Stimulated activated memory B cell treated with anti-CD40 and anti-IgM and Interleukin-4, amounts not matched to agents 10 μg/mL and 1 μg/mL and 100 μg/mL, for 72 hours (primary cell): Measurements from ENCODE around the gene KIAA1755.
"Not testable (repeated sequence)": the region's sequence is repeated elsewhere in the genome, so short reads cannot be mapped to it uniquely, and the experiment has no call there.

Source experiments
- ATAC-seq: fragments of 150-1000 bp; cut with Tn5 transposase; 2 replicates; pipeline ENCODE4 v1.10.0; 2021
- H3K27ac Mint-ChIP-seq: one replicate; pipeline ENCODE4 v1.8.0; 2022; ENCODE audit warnings: mild to moderate bottlenecking, mixed read lengths
- H3K27me3 Mint-ChIP-seq: one replicate; pipeline ENCODE4 v1.8.0; 2022; ENCODE audit warnings: mixed read lengths
- H3K36me3 Mint-ChIP-seq: one replicate; pipeline ENCODE4 v1.8.0; 2022; ENCODE audit warnings: mixed read lengths
- H3K4me1 Mint-ChIP-seq: one replicate; pipeline ENCODE4 v1.8.0; 2022; ENCODE audit warnings: mixed read lengths
- H3K4me3 Mint-ChIP-seq: one replicate; pipeline ENCODE4 v1.8.0; 2022; ENCODE audit warnings: mild to moderate bottlenecking, moderate library complexity, mixed read lengths
- H3K9me3 Mint-ChIP-seq: one replicate; pipeline ENCODE4 v1.8.0; 2022; ENCODE audit warnings: mixed read lengths

KIAA1755 gene

DNA sequence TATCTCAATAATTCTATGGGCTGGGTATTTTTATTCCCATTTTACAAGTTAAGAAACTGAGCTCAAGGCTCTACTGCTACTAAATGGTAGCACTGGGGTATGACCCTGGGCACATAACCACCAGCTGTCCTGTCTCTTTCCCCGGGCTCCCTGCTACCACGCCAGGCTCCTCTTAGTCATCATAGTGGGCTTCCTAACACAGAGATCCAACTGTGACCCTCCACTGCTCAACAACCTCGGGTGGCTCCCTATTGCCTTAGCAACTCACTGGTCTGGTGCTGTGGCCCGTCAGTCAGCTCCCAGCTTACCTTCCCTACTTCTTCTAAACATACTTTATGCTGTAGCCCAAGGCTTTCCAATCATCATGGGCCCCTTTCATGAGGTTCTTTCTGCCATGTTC, 4.5 kb downstream of the KIAA1755 start:
- Mint-ChIP-seq H3K9me3 (no peaks in the 10 kb centered on the region), H3K27ac (no peak overlapping the region), H3K4me3 (no peak overlapping the region), H3K27me3 (peaks cover 57% of the 10 kb centered on the region), H3K4me1 (peaks cover 5% of the 10 kb centered on the region), H3K36me3 (no peaks in the 10 kb centered on the region)
- ATAC-seq: no peak

DNA sequence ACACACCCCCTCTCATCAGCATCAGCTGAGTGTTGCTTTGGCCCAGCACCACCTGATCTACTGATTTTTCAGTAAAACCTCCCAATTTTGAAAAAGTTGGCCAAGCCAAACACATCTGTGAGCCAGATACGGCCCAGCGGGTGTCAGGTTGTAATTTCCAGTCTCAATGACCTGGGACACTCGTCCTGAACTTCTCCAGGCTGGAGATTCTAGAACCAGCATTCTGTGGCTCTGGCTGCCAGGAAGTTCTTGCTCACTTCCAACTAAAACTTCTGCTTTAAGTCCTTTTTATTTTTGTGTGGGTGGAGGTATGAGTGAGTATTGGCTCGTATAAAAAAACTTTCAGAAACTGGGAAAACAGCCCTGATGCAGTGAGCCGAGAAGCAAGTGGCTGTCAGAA, 5.1 kb downstream of the KIAA1755 start:
- H3K9me3 Mint-ChIP-seq: no peaks in the 10 kb centered on the region
- H3K27me3 Mint-ChIP-seq: peaks cover 51% of the 10 kb centered on the region
- H3K36me3 Mint-ChIP-seq: no peaks in the 10 kb centered on the region
- no peak overlapping the region for H3K4me3 Mint-ChIP-seq
- no peaks in the 10 kb centered on the region for H3K4me1 Mint-ChIP-seq
- no peak overlapping the region for H3K27ac Mint-ChIP-seq
- ATAC-seq: no peak

DNA sequence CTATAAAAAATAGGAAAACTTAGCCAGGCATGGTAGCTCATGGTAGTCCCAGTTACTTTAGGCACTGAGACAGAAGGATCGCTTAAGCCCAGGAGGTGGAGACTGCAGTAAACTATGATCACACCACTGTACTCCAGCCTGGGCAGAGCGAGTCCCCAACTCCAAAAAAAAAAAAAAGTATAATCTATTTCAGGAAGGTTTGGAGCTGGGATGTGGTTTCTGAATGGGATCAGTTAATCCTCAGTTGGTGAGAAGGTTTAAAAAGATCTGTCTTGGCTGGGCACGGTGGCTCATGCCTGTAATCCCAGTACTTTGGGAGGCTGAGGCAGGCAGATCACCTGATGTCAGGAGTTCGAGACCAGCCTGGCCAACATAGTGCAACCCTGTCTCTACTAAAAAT, 5.9 kb downstream of the KIAA1755 start:
- H3K4me1 Mint-ChIP-seq, ATAC-seq, H3K9me3 Mint-ChIP-seq, H3K36me3 Mint-ChIP-seq, H3K27ac Mint-ChIP-seq, H3K4me3 Mint-ChIP-seq: not testable (repeated sequence)
- H3K27me3 Mint-ChIP-seq: peaks cover 43% of the 10 kb centered on the region

DNA sequence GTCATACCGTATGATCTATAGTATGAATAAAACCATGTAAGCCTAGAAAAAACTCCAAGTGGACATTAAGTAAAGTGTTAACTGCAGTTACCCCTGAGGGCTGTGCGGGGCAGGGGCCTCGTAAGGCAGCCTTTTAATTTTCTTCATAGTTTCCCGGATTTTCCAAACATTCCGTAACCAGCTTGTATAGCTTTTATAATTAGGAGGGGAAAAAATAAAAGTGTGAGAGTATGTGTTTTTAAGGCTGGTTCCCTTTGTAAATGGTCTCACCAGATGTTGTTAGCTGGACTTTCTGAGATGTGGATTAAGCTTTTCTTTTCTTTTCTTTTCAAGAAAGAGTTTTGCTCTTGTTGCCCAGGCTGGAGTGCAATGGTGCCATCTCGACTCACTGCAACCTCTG, 7.0 kb downstream of the KIAA1755 start:
- no peaks in the 10 kb centered on the region for H3K36me3 Mint-ChIP-seq
- no peak for ATAC-seq
- no peak overlapping the region for H3K4me3 Mint-ChIP-seq
- H3K27me3 Mint-ChIP-seq: peaks cover 33% of the 10 kb centered on the region
- H3K4me1 Mint-ChIP-seq: no peaks in the 10 kb centered on the region
- H3K27ac Mint-ChIP-seq: no peak overlapping the region
- no peaks in the 10 kb centered on the region for H3K9me3 Mint-ChIP-seq

DNA sequence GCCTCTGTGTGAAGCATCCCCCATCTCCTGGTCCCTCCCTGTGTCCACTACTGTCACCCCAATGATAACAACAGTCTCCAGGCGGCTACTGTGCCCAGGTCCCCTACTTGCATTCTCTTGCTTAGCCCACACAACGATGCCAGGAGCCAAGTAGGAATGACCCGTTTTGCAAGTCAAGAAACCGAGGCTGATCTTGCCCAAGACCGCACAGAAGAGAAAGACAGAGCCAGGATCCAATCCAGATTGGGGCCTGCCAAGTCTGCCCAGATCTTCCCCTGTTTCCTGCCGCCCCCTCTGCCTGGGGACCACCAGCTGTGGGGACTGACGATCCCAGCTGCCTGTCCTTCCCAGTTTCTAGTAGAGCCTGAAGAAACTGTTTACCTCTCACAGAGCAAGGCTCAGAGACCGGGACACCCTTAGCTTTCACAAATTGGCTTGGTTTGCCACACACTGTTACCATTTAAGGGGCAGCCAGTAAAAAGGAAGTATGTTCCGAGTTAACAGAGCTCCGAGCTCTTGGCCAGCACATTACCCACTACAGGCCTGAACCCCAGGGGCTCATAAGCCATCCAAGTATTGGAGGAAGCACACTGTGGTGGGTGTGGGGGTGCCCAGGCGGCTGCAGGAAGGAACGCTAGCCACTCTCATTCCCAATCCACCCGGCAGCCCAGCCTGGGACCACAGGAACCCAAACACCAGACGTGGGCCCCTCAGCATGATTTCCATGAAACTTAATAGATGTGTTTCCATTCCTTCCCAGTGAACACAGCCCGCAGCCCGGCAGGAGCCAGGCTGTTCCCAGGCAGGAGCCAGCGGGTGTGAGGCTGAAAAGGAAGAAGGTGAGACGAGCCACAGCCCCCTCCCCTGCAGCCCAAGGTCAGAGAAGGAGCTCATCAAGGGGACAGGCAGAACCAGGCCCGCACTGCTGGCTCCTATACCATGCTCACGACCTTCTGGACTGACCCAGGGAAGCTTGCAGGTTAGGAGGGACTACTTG, 7.9 kb downstream of the KIAA1755 start:
- H3K9me3 Mint-ChIP-seq: no peaks in the 10 kb centered on the region
- H3K4me1 Mint-ChIP-seq: no peaks in the 10 kb centered on the region
- H3K27ac Mint-ChIP-seq: no peak overlapping the region
- ATAC-seq: no peak
- H3K4me3 Mint-ChIP-seq: no peak overlapping the region
- peaks cover 28% of the 10 kb centered on the region for H3K27me3 Mint-ChIP-seq
- no peaks in the 10 kb centered on the region for H3K36me3 Mint-ChIP-seq

DNA sequence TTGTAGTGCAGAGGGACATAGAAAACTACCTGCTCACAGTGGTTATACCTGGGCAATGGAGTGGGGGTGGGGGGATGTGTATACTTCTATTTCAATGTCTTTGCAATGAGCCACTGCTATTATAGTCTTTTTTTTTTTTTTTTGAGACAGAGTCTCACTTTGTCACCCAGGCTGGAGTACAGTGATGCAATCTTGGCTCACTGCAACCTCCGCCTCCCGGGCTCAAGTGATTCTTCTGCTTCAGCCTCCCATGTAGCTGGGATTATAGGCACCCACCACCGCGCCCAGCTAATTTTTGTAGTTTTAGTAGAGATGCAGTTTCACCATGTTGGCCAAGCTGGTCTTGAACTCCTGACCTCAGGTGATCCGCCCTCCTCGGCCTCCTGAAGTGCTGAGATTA, 9.1 kb downstream of the KIAA1755 start:
- H3K36me3 Mint-ChIP-seq, ATAC-seq, H3K4me1 Mint-ChIP-seq, H3K4me3 Mint-ChIP-seq, H3K9me3 Mint-ChIP-seq, H3K27ac Mint-ChIP-seq: not testable (repeated sequence)
- H3K27me3 Mint-ChIP-seq: peaks cover 33% of the 10 kb centered on the region

DNA sequence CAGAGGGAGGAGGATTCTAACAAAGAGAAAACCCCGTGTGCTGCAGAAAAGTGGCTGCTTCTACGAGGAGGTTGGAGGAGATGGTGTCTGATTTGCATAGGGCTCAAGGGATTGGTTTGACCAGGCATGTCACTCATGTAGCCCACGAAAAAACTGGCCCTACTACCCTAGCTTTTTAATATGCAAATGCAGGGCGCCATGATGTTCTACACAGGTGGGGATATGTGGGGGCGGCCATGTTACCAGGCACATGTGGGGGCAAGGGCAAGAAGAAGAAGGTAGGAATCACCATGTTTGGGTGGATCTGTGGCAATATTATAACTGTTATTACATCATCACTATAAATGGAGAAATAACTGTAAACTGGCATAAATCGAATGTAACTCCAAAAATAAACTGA, 9.9 kb downstream of the KIAA1755 start:
- Mint-ChIP-seq H3K36me3 (no peaks in the 10 kb centered on the region), H3K9me3 (no peaks in the 10 kb centered on the region), H3K4me3 (no peak overlapping the region), H3K27ac (no peak overlapping the region), H3K4me1 (no peaks in the 10 kb centered on the region), H3K27me3 (peaks cover 41% of the 10 kb centered on the region)
- no peak for ATAC-seq

DNA sequence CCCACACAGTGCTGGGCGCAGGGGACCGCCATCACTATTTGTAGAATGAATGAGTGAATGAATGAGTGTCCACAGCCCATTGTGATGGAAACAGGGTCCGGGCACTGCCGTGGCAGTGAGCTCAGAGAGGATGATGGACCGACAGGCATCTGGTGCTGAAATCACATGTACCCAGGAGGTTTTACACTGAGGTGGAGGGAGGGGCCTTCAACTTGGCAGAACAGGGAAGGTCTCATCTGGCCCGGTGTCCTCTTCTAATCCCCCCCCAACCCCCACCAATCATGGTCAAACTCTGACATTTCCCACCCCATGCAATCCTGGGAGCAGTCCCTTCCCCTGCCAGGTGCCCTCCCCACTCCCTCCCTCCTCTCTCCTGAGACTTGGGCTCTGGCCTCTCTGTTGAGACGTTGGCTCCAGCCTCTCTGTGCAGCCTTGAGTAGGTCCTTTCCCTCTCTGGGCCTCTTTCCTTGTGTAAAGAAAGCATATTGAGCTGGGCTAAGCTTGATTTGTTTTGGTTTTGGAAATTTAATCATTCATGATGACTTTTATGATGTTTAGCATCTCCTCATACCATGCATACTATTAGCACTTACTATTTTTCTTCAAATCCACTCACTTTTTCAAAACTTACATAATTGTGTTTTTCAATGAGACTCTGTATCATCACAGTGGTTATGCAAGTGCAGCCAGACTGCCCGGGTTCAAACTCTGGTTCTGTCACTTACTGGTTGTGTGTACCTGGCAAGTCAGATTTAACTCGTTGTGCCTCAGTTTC, 10.8 kb downstream of the KIAA1755 start:
- Mint-ChIP-seq H3K27me3 (peaks cover 41% of the 10 kb centered on the region), H3K4me1 (no peaks in the 10 kb centered on the region), H3K36me3 (no peaks in the 10 kb centered on the region), H3K9me3 (no peaks in the 10 kb centered on the region), H3K4me3 (no peak overlapping the region), H3K27ac (no peak overlapping the region)
- no peak for ATAC-seq

DNA sequence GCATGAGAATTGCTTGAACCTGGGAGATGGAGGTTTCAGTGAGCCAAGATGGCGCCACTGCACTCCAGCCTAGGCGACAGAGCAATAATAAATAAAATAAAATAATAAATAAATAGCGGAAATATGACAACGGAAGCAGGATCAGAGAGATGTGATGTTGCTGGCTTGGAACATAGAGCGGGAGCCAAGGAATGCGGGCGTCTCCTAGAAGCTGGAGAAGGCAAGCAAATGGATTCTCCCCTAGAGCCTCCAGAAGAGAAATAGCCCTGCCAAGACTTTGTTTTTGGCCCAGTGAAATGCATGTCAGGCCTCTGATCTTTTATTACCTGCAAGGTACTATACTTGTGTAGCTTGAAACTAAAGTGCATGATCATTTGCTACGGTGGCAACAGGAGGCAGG, 12.4 kb downstream of the KIAA1755 start:
- Mint-ChIP-seq H3K4me3 (no peak overlapping the region), H3K9me3 (no peaks in the 10 kb centered on the region), H3K27me3 (peaks cover 35% of the 10 kb centered on the region), H3K4me1 (no peaks in the 10 kb centered on the region), H3K27ac (no peak overlapping the region), H3K36me3 (no peaks in the 10 kb centered on the region)
- ATAC-seq: no peak

DNA sequence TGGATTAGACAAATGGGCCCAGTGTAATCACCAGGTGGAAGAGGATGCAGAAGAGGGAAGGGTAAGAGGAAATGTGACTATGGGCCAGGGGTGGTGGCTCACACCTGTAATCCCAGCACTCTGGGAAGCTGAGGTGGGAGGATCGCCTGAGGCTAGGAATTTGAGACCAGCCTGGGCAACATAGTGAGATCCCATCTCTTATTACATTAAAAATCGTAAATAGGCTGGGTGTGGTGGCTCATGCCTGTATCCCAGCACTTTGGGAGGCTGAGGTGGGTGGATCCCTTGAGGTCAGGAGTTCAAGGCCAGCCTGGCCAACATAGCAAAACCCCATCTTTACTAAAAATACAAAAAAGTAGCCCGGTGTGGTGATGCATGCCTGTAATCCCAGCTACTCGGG, 12.8 kb downstream of the KIAA1755 start:
- H3K27ac Mint-ChIP-seq, H3K9me3 Mint-ChIP-seq, H3K4me1 Mint-ChIP-seq, H3K4me3 Mint-ChIP-seq, H3K36me3 Mint-ChIP-seq, ATAC-seq: not testable (repeated sequence)
- H3K27me3 Mint-ChIP-seq: peaks cover 31% of the 10 kb centered on the region

DNA sequence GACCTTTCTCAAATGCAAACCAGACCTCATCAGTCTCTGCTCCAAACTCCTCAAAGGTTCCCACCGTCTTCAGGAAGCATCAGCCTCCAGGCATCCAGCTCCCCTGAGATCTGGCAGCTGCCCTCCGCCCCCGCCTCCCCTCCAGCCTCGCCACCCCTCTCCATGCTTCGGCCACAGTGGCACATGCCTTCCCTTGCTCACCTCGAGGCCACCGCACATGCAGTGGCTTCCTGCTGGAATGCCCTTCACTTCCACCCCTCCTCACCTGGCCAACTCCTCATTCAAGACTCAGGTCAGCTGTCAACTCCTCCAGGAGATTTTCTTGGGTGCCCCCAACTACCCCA, 13.4 kb downstream of the KIAA1755 start:
- ATAC-seq: no peak
- Mint-ChIP-seq H3K4me1 (no peaks in the 10 kb centered on the region), H3K36me3 (no peaks in the 10 kb centered on the region), H3K4me3 (no peak overlapping the region), H3K27me3 (peaks cover 25% of the 10 kb centered on the region), H3K9me3 (peaks cover under 1% of the 10 kb centered on the region), H3K27ac (no peak overlapping the region)

DNA sequence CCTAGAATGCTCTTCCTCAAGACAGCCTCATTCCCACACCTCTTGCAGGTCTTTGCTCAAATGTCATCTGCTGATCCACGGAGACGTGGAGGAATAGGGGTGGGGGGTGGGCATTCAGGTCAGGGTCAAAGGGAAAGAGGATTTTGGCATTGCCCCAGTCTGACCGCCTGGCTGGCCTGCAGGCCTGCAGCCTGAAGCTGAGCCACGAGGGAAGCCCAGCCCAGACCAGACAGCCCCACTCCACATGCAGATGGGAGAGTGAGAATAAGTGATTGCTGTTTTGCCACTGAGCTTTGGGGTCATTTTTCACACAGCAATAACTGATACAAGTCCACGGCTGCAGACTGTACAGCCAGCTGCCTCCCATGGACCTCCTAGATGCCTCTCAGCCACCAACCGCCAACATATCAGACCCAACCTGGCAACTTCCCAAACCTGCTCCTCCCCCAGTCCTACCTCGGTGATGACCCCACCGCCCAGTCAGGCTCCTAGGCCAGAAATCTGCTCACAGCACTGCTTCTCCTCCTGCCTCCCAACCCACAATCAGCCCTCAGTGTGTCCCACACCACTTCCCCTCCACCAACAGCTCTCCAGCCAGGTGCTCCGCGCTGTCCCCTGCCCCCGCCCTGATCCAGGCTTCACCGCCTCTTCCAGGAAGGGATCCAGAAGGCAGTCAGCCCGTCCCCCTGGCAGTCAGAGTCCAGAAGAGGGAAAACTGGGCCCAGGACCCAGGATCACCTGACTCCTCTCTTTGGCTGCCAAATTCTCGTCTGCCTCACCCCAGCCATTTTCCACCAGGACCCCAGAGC, 14.0 kb downstream of the KIAA1755 start:
- H3K9me3 Mint-ChIP-seq: peaks cover 5% of the 10 kb centered on the region
- ATAC-seq: no peak
- H3K27ac Mint-ChIP-seq: no peak overlapping the region
- no peak overlapping the region for H3K4me3 Mint-ChIP-seq
- H3K27me3 Mint-ChIP-seq: peaks cover 22% of the 10 kb centered on the region
- H3K4me1 Mint-ChIP-seq: no peaks in the 10 kb centered on the region
- H3K36me3 Mint-ChIP-seq: no peaks in the 10 kb centered on the region

DNA sequence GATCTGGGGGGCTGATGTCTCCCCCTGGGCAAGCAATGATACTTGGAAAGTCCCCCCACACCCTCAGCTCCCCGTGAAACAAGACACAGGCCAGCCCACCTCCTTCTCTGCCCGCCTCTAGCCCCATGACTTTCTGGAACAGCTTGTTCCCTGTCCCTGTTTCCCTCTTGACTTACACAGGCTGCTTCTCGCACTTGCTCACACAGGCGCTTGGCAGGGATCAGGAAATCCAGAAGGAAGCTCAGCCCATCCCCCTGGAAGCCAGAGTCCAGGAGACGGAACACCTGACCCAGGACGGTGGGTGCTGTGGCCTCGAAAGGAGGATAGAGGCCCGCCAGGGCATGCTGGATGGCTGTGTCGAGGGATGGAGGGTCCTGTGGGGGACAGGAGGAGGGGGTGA, 14.8 kb downstream of the KIAA1755 start:
- Mint-ChIP-seq H3K36me3 (no peaks in the 10 kb centered on the region), H3K4me1 (no peaks in the 10 kb centered on the region), H3K4me3 (no peak overlapping the region), H3K27me3 (peaks cover 22% of the 10 kb centered on the region), H3K9me3 (peaks cover 8% of the 10 kb centered on the region), H3K27ac (no peak overlapping the region)
- no peak for ATAC-seq

DNA sequence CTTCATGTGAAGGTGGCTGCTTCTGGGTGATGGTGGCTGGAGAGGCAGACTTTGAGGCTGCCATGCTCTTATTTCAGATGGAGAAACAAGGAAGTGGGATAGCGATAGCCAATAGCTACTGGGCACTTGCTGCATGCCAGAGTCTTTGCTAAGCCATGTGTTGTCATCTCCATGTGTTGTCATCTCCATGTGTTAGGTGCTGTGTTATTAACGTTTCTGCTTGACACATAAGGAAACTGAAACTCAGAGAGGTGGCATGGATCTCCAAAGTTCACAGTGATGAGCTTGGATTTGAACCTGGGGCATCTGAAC, 16.9 kb downstream of the KIAA1755 start:
- no peaks in the 10 kb centered on the region for H3K4me1 Mint-ChIP-seq
- ATAC-seq: no peak
- H3K4me3 Mint-ChIP-seq: no peak overlapping the region
- H3K27me3 Mint-ChIP-seq: peaks cover 40% of the 10 kb centered on the region
- H3K9me3 Mint-ChIP-seq: peaks cover 11% of the 10 kb centered on the region
- no peak overlapping the region for H3K27ac Mint-ChIP-seq
- H3K36me3 Mint-ChIP-seq: no peaks in the 10 kb centered on the region

DNA sequence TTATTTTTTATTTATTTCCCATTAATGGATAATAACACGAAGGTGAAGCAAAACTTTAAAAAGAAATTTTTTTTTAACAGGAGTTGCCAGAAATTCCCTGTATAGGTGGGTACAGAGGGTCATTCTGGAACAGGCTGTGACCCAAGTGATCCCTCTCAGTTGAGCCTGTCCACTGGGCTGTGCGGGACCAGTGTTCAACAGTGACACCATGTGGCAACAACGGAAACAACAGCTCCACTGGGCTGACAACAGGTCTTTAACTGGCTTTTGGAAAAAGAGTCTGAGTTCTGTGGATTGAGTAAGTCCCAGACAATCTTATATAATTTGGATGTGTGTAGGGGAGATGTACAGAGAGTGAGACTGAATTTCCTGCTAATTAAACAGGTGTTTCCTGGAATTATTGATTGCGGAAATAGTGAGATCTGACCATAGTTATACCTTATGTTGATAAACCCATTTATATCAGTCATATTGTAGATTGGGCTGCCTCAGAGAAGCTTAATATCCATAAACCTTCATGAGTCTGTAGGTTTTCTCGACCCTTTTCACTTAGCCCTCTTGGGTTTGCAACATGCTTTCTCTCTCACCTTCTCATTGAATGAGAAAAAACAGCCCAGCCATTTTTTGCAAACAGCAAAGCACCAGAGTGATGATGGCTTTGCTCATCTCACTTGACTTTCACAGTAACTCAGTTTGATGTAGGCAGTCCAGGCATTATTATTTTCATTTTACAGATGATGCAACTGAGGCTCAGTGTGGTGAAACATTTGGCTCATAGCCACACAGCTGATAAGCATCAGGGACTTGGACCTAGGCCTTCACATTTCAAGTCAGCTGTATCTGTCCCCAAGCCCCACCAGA, 17.5 kb downstream of the KIAA1755 start:
- Mint-ChIP-seq H3K27ac (no peak overlapping the region), H3K27me3 (peaks cover 43% of the 10 kb centered on the region), H3K36me3 (no peaks in the 10 kb centered on the region), H3K4me3 (no peak overlapping the region), H3K4me1 (no peaks in the 10 kb centered on the region), H3K9me3 (peaks cover 11% of the 10 kb centered on the region)
- no peak for ATAC-seq
